Pulmonary artery endothelial cell (primary cell): ENCODE results near the gene BICRAL. TPM values are rescaled to one million over a fixed set of nuclear protein-coding genes. Genes with fewer than 3 reads are reported as not detected.
"Not testable (repeated sequence)": the region's sequence is repeated elsewhere in the genome, so short reads cannot be mapped to it uniquely, and the experiment has no call there.

Experiments
- DNase-seq: peaks from one replicate; pipeline ENCODE4 v3.0.0-alpha.2; 2011; ENCODE audit warnings: low read depth, low spot score
- total RNA-seq: library from RNA; depleted of rRNA; stranded (reverse); fragments of >200 nt; gene quantifications from 2 replicates; pipeline ENCODE4 v1.2.3, GENCODE V29; 2014

The BICRAL gene
- total RNA-seq, 1 donor from 2014 or later: 2.7 TPM

- no peak for DNase-seq
Measured at GRCh38 chr6:42762426-42762859, 19.4 kb upstream of the BICRAL start.

- no peak for DNase-seq
Measured at GRCh38 chr6:42762950-42763349, 18.9 kb upstream of the BICRAL start.

GRCh38 chr6:42764911-42765648, 16.8 kb upstream of the BICRAL start:
- no peak for DNase-seq

- DNase-seq: no peak
Measured at GRCh38 chr6:42766163-42766670, 15.6 kb upstream of the BICRAL start.

- DNase-seq: no peak
Measured at GRCh38 chr6:42769051-42769450, 12.8 kb upstream of the BICRAL start.

- no peak for DNase-seq
Measured at GRCh38 chr6:42769836-42770235, 12.0 kb upstream of the BICRAL start.

- no peak for DNase-seq
Measured at GRCh38 chr6:42771741-42772100, 10.1 kb upstream of the BICRAL start.

- no peak for DNase-seq
Measured at GRCh38 chr6:42774201-42774600, 7.7 kb upstream of the BICRAL start.

- not testable (repeated sequence) for DNase-seq
Measured at GRCh38 chr6:42774821-42775487, 6.9 kb upstream of the BICRAL start.

GRCh38 chr6:42777126-42777822, 4.6 kb upstream of the BICRAL start:
- no peak for DNase-seq

- DNase-seq: no peak
Measured at GRCh38 chr6:42778122-42778521, 3.7 kb upstream of the BICRAL start.

- DNase-seq: no peak
Measured at GRCh38 chr6:42779521-42779920, 2.3 kb upstream of the BICRAL start.

GRCh38 chr6:42781546-42781795, 381 bp upstream of the BICRAL start:
- DNase-seq: no peak

GRCh38 chr6:42782689-42783176, 881 bp downstream of the BICRAL start:
- peak; percentile 83 for DNase-seq

- DNase-seq: peak; percentile 8
Measured at GRCh38 chr6:42783177-42783875, 1.5 kb downstream of the BICRAL start.

GRCh38 chr6:42783876-42784642, 2.2 kb downstream of the BICRAL start:
- no peak for DNase-seq

GRCh38 chr6:42784717-42785498, 3.1 kb downstream of the BICRAL start:
- DNase-seq: no peak

- no peak for DNase-seq
Measured at GRCh38 chr6:42786525-42786985, 4.7 kb downstream of the BICRAL start.

GRCh38 chr6:42787063-42787472, 5.2 kb downstream of the BICRAL start:
- DNase-seq: no peak

- no peak for DNase-seq
Measured at GRCh38 chr6:42788671-42789070, 6.8 kb downstream of the BICRAL start.
